ENCODE data around the gene KRTAP4-1. TPM values are rescaled to one million over a fixed set of nuclear protein-coding genes. Genes with fewer than 3 reads are reported as not detected.

The KRTAP4-1 gene
- total and polyA plus RNA-seq, 2 of the 13 experiments (the other 11 are each of a cell fraction or from before 2014, with no cell fraction given), result not detected

GRCh38 chr17:41168121-41168520 lies 16.6 kb downstream of the KRTAP4-1 start, which contains the start of gene KRTAP4-3:
Gene KRTAP4-3 (minus strand): TSS chr17:41168221. CDS start chr17:41168172, 49 bp downstream.
- no peak within 1 kb of the TSS for H3K4me2 ChIP-seq (ENCODE audit: low read depth, low read length)
- FAIRE-seq (no peak), DNase-seq (ENCODE audit: low spot score) (no peak), ATAC-seq (no peak)
- H4K20me1 ChIP-seq (ENCODE audit: insufficient read depth, low read length), result no peaks in the 10 kb centered on the region
- H3K4me1 ChIP-seq (ENCODE audit: insufficient read depth, low read length), result no peaks in the 10 kb centered on the region
- TF ChIP-seq HMGXB3 (CRISPR knock-in tag; IDR thresholded peaks at IDR 0.05; ENCODE audit: borderline replicate concordance), result no peak
- TF ChIP-seq ZNF597 (CRISPR knock-in tag; IDR thresholded peaks at IDR 0.05), result no peak
- no peak for TF ChIP-seq ZBTB42 (CRISPR knock-in tag; IDR thresholded peaks at IDR 0.05)
- TF ChIP-seq FOXA3 (CRISPR knock-in tag; IDR thresholded peaks at IDR 0.05), result no peak
- TF ChIP-seq MTF1 (CRISPR knock-in tag; IDR thresholded peaks at IDR 0.05), result no peak
- no peaks in the 10 kb centered on the region for H3K79me2 ChIP-seq (ENCODE audit: insufficient read depth, low read length)
- in situ Hi-C loops (cut with HindIII; ENCODE audit: extremely low pct_ligation_motif_present, low pct_unique_long_range_greater_than_20kb), result no loop called here
- no peaks in the 10 kb centered on the region for H3K9me3 ChIP-seq (ENCODE audit: low read length)
- ChIA-PET POLR2A (no interaction called here), CTCF (ENCODE audit: low intra/inter-chr PET ratio, low total read pairs) (no interaction called here)
- no peak within 1 kb of the TSS for H2AFZ ChIP-seq (ENCODE audit: low read length)
- no peaks in the 10 kb centered on the region; a peak in 1 of 5 replicates for H3K27me3 ChIP-seq (ENCODE audit: control insufficient read depth in 1 of 2, insufficient read depth in 2 of 2, low read length in 2 of 2)
- intact Hi-C loops (cut with micrococcal nuclease; ENCODE audit: unreplicated experiment), result no loop called here
- 0% methylated on average over 1 of the region's 1 CpG for WGBS (ENCODE audit: low lambda C conversion rate)
- no peaks in the 10 kb centered on the region for H3K36me3 ChIP-seq (replicated peaks in 1 of 2; ENCODE audit: control insufficient read depth in 1 of 2, insufficient read depth in 2 of 2, low read length in 2 of 2)
- no peak within 1 kb of the TSS for H3K4me3 ChIP-seq (replicated peaks in 1 of 3; ENCODE audit: insufficient read depth in 1 of 3, low read depth in 2 of 3, low read length in 3 of 3)
- H3K9ac ChIP-seq (ENCODE audit: insufficient read depth, low read depth, low read length), result no peak within 1 kb of the TSS
- no TSS peak for BruUV-seq (replicated peaks)
- no peak within 1 kb of the TSS for H3K27ac ChIP-seq (ENCODE audit: extremely low read length, insufficient read depth, low read length)

Data from HepG2 (cell line).